MM.1S (cell line): Measurements from ENCODE around the gene SERPINA12.

Experiments
- DNase-seq: peaks from one replicate; pipeline ENCODE4 v3.0.0-alpha.2; 2015
- H2AFZ ChIP-seq: fragments of 300-600 bp; sonication (generic); 2 replicates; pipeline ENCODE4 v1.6.0; 2016; ENCODE audit warnings: antibody characterized with exemption, low read length
- H3F3A ChIP-seq: fragments of 300-600 bp; sonication (generic); 2 replicates; pipeline ENCODE4 v1.6.1; 2016; ENCODE audit warnings: mild to moderate bottlenecking, antibody characterized with exemption, low read length, moderate library complexity, mixed read lengths; ENCODE audit not compliant: insufficient read depth
- H3K27ac ChIP-seq: fragments of 300-600 bp; sonication (generic); 2 replicates; pipeline ENCODE4 v1.5.1; 2016; ENCODE audit warnings: mild to moderate bottlenecking, low read length
- H3K27me3 ChIP-seq: fragments of 300-600 bp; sonication (generic); replicated peaks from 2 replicates; pipeline ENCODE4 v1.6.0; 2016; ENCODE audit warnings: low read length; ENCODE audit not compliant: insufficient read depth
- H3K36me3 ChIP-seq: fragments of 300-600 bp; sonication (generic); replicated peaks from 2 replicates; pipeline ENCODE4 v1.6.1; 2016; ENCODE audit warnings: mild to moderate bottlenecking, low read length, mixed read lengths; ENCODE audit not compliant: insufficient read depth
- H3K4me1 ChIP-seq: fragments of 300-600 bp; sonication (generic); 2 replicates; pipeline ENCODE4 v1.6.1; 2016; ENCODE audit warnings: low read length, mixed read lengths
- H3K4me2 ChIP-seq: fragments of 300-600 bp; sonication (generic); 2 replicates; pipeline ENCODE4 v1.6.0; 2016; ENCODE audit warnings: low read depth, low read length
- H3K4me3 ChIP-seq: fragments of 300-600 bp; sonication (generic); 2 replicates; pipeline ENCODE4 v1.5.1; 2016; ENCODE audit warnings: low read length, mixed read lengths
- H3K79me2 ChIP-seq: fragments of 300-600 bp; sonication (generic); 2 replicates; pipeline ENCODE4 v1.6.1; 2016; ENCODE audit warnings: mixed run types, low read length, mixed read lengths
- H3K9ac ChIP-seq: fragments of 300-600 bp; sonication (generic); 2 replicates; pipeline ENCODE4 v1.6.1; 2016; ENCODE audit warnings: low read length, mixed read lengths
- H3K9me2 ChIP-seq: fragments of 300-600 bp; sonication (generic); replicated peaks from 2 replicates; pipeline ENCODE4 v1.6.1; 2016; ENCODE audit warnings: mild to moderate bottlenecking, low read length, mixed read lengths; ENCODE audit not compliant: insufficient read depth
- H3K9me3 ChIP-seq: fragments of 300-600 bp; sonication (generic); replicated peaks from 2 replicates; pipeline ENCODE4 v1.6.1; 2016; ENCODE audit warnings: mild to moderate bottlenecking, low read length, mixed read lengths; ENCODE audit not compliant: insufficient read depth
- H4K20me1 ChIP-seq: fragments of 300-600 bp; sonication (generic); 2 replicates; pipeline ENCODE4 v1.6.1; 2016; ENCODE audit warnings: mild to moderate bottlenecking, low read length, moderate library complexity, mixed read lengths; ENCODE audit not compliant: insufficient read depth
- EZH2 ChIP-seq: fragments of 300-600 bp; sonication (generic); optimal IDR thresholded peaks from 2 replicates; pipeline ENCODE3; 2017; ENCODE audit warnings: low read depth, mild to moderate bottlenecking, antibody characterized with exemption, low read length, mixed read lengths
- EZH2phosphoT487 ChIP-seq: fragments of 300-600 bp; sonication (generic); IDR thresholded peaks from 2 replicates; pipeline ENCODE4 v1.6.1; 2018; ENCODE audit warnings: antibody characterized with exemption, low read length
- TF ChIP-seq, protein P1 (sequence below): fragments of 300-600 bp; sonication (generic); IDR thresholded peaks from 2 replicates; pipeline ENCODE4 v1.5.1; 2016; ENCODE audit warnings: antibody characterized with exemption, low read length, mixed read lengths

The SERPINA12 gene

GRCh38 chr14:94501588-94502516, 7.4 kb downstream of the SERPINA12 start:
- TF ChIP-seq, protein P1, sequence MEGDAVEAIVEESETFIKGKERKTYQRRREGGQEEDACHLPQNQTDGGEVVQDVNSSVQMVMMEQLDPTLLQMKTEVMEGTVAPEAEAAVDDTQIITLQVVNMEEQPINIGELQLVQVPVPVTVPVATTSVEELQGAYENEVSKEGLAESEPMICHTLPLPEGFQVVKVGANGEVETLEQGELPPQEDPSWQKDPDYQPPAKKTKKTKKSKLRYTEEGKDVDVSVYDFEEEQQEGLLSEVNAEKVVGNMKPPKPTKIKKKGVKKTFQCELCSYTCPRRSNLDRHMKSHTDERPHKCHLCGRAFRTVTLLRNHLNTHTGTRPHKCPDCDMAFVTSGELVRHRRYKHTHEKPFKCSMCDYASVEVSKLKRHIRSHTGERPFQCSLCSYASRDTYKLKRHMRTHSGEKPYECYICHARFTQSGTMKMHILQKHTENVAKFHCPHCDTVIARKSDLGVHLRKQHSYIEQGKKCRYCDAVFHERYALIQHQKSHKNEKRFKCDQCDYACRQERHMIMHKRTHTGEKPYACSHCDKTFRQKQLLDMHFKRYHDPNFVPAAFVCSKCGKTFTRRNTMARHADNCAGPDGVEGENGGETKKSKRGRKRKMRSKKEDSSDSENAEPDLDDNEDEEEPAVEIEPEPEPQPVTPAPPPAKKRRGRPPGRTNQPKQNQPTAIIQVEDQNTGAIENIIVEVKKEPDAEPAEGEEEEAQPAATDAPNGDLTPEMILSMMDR: no peak
- TF ChIP-seq EZH2: no peak
- no peak for TF ChIP-seq EZH2phosphoT487
- no peaks in the 10 kb centered on the region for H3K27me3 ChIP-seq
- H3K9me2 ChIP-seq: no peaks in the 10 kb centered on the region
- no peaks in the 10 kb centered on the region for H3K4me1 ChIP-seq
- no peaks in the 10 kb centered on the region for H3K36me3 ChIP-seq
- no peaks in the 10 kb centered on the region for H4K20me1 ChIP-seq
- no peak overlapping the region for H3K4me2 ChIP-seq
- no peak overlapping the region for H3K9ac ChIP-seq
- DNase-seq: no peak
- no peaks in the 10 kb centered on the region for H3F3A ChIP-seq
- no peaks in the 10 kb centered on the region for H3K9me3 ChIP-seq
- no peak overlapping the region for H3K4me3 ChIP-seq
- H2AFZ ChIP-seq: no peak overlapping the region
- no peaks in the 10 kb centered on the region for H3K79me2 ChIP-seq
- H3K27ac ChIP-seq: no peak overlapping the region

DNA sequence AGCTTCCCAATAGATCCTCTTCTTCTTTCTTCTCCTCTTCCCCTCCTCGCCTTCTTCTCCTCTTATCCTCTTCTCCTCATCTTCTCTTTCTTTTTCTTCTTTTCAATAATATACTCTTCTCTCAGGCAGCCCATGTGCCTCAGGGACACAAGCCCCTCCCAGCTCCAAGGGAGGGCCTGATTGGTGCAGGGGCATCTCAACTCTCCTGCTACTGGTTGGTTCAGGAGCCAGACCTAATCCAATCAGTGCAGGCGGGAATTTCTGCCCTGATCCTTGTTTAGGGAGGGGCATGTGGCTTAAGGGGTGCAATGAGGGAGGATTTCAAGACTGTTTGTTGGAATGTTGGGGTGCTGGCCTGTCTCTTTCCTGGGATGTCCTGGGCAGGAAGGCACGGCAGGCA, 9.0 kb downstream of the SERPINA12 start:
- Histone ChIP-seq H3K27ac (no peak overlapping the region), H3K36me3 (no peaks in the 10 kb centered on the region), H3K4me2 (no peak overlapping the region), H3K27me3 (no peaks in the 10 kb centered on the region), H3K4me3 (no peak overlapping the region), H3K79me2 (no peaks in the 10 kb centered on the region), H3K4me1 (no peaks in the 10 kb centered on the region), H2AFZ (no peak overlapping the region), H3F3A (no peaks in the 10 kb centered on the region), H3K9ac (no peak overlapping the region), H3K9me3 (no peaks in the 10 kb centered on the region), H3K9me2 (no peaks in the 10 kb centered on the region), H4K20me1 (no peaks in the 10 kb centered on the region)
- TF ChIP-seq EZH2phosphoT487: no peak
- no peak for DNase-seq

DNA sequence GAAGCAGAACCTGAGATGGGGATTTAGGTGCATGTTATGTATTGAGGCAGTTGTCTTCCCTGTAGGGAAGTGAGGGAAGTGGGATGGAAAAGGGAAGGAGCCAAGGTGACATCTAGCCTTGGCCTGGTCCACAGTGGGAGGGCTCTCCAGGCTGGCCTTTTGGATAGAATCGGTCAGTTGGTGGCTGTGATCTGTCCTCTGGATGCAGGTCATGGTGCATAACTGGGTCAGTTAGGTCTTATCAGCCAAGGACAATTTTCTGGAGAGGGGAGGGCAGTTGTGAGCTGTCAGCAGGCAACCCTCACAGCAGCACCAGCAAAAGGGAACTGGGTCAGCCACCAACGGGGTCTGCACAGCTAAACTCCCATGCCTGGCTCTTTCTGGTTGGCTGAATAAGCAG, 9.6 kb downstream of the SERPINA12 start:
- Histone ChIP-seq H2AFZ (no peak overlapping the region), H3K9ac (no peak overlapping the region), H3K79me2 (no peaks in the 10 kb centered on the region), H3K27me3 (no peaks in the 10 kb centered on the region), H4K20me1 (no peaks in the 10 kb centered on the region), H3K4me1 (no peaks in the 10 kb centered on the region), H3K9me3 (no peaks in the 10 kb centered on the region), H3F3A (no peaks in the 10 kb centered on the region), H3K9me2 (no peaks in the 10 kb centered on the region), H3K36me3 (no peaks in the 10 kb centered on the region), H3K4me2 (no peak overlapping the region), H3K27ac (no peak overlapping the region), H3K4me3 (no peak overlapping the region)
- DNase-seq: no peak
- no peak for TF ChIP-seq EZH2phosphoT487
- TF ChIP-seq EZH2: no peak
- TF ChIP-seq, protein P1: no peak

DNA sequence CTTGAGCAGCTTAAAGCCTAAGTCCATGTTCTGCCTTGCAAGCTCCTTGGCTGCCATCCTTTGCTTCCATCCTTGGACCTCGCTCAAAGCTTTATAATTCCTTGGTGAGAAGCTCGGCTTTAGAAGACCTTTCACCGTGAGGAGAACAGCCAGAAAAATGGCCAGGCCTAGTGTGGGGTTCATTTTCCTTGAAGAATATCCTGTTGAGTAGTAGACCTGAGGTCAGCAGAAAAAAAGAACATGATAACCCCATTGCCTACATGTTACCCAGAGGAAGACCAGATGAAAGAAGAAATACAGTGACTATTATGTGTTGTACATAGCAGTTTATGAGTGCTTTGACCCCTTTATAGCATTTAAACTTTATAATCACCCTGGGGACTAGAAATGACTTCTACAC, 11.1 kb downstream of the SERPINA12 start:
- H4K20me1 ChIP-seq: no peaks in the 10 kb centered on the region
- no peaks in the 10 kb centered on the region for H3K27me3 ChIP-seq
- H3K79me2 ChIP-seq: no peaks in the 10 kb centered on the region
- TF ChIP-seq, protein P1: no peak
- TF ChIP-seq EZH2 (no peak), EZH2phosphoT487 (no peak)
- DNase-seq: no peak
- H3K36me3 ChIP-seq: no peaks in the 10 kb centered on the region
- no peak overlapping the region for H3K9ac ChIP-seq
- no peak overlapping the region for H3K27ac ChIP-seq
- no peak overlapping the region for H2AFZ ChIP-seq
- H3K4me1 ChIP-seq: no peaks in the 10 kb centered on the region
- no peaks in the 10 kb centered on the region for H3K9me3 ChIP-seq
- no peaks in the 10 kb centered on the region for H3F3A ChIP-seq
- H3K4me3 ChIP-seq: no peak overlapping the region
- H3K9me2 ChIP-seq: no peaks in the 10 kb centered on the region
- no peak overlapping the region for H3K4me2 ChIP-seq
